HG03135 (cell line): Measurements from ENCODE around the gene CACYBP.
A peak's percentile ranks its signal among the peaks of the same experiment; 100 is the strongest.

ENCODE experiments used
- ATAC-seq: cut with Tn5 transposase; IDR thresholded peaks from one replicate; pipeline ENCODE4 v1.9.1; 2021; ENCODE audit warnings: mild to moderate bottlenecking, moderate library complexity; ENCODE audit not compliant: unreplicated experiment

Gene CACYBP, protein sequence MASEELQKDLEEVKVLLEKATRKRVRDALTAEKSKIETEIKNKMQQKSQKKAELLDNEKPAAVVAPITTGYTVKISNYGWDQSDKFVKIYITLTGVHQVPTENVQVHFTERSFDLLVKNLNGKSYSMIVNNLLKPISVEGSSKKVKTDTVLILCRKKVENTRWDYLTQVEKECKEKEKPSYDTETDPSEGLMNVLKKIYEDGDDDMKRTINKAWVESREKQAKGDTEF

DNA sequence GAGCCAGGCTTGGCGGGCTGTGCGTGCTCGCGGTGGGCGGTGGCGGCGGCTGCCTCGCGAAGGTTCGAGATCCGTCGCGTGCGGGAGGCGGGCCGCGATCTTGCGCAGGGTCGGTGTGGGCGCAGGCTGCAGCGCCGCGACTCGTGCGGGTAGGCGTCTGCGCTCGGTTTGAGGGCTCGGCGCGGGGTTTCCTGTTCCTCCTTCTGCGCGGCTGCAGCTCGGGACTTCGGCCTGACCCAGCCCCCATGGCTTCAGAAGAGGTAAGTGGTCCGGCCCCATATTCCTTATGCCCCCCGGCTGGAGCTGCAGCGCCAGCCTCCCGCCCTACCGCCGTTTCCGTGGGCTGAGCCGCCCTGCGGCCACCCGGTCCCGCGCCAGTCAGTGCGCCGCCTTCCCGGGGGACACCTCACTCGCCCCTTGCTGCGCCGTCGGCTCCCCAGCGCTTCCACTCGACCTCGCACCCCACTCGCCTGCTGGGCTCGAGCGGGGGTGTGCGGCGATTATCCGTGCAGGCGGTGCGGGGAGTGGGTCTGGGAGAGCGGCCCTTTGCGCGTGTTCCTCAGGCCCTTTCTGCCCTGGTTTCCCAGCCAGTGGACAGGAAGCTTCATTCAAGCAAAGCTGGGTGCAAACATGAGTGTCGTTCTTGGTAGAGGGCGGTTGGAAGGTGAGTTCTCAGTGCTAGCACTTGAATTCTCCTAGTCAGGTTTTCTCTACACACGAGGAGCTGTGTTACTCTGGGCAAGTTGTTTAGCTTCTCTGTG, at the start of gene CACYBP:
Gene CACYBP, plus strand, starts transcription at position 12 of the 761 bp plus-strand sequence. Its CDS starts 234 bp downstream, at position 246.
- ATAC-seq, result peak; percentile 5

DNA sequence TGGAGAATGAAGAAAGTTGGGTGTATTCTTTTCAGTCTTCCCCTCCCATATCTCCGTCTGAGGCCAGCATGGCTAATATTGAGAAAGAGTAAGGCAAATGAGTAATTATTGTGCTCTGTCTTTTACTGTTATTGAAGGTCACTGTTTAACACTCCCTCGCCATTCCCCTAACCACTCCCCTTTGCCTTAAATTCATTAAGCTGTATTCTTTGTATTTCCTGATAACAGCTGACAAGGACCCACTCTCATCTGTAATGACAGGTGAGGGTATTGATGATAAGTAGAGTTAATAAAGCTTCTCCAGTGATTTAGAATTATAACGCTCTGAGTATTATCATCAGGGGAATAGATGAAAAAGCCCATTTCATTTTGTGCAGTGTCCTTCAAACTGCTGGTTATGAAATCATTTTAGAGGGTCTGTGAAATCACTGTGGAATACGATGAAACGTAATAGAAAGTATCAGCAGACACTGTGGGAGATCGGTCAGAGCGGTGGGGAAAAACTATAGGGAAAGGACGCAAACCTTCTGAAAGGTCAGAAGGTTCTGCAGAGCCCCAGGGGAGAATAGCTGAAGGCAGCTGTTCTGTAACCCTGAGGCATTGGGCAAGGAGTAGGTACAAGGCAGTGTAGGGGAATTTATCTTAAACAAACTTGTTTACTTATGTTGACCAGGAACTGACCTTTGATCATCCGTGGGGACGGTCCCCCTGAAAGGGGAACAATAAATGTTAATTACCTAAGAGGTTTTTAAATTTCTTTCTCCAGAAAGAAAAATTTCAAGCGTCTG, 46.3 kb upstream of the CACYBP start:
- ATAC-seq, result no peak

DNA sequence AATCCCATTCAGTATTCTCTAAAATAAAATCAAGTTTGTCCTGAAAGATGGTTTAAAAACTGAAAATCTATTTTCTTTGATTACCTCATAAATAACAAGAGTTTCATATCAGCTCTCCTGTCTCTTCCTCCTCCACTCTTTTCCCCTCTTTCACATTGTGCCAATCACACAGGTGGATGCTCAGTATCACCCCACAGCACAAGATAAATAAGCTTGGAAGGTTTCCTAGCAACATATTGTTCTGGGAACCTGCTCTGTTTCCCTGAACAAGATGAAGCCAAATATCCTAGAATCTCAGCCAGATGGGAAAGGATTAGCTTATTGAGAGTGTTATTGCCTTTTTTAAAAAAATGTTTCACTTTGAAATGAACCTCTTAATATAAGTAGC, 45.7 kb upstream of the CACYBP start:
- no peak for ATAC-seq

DNA sequence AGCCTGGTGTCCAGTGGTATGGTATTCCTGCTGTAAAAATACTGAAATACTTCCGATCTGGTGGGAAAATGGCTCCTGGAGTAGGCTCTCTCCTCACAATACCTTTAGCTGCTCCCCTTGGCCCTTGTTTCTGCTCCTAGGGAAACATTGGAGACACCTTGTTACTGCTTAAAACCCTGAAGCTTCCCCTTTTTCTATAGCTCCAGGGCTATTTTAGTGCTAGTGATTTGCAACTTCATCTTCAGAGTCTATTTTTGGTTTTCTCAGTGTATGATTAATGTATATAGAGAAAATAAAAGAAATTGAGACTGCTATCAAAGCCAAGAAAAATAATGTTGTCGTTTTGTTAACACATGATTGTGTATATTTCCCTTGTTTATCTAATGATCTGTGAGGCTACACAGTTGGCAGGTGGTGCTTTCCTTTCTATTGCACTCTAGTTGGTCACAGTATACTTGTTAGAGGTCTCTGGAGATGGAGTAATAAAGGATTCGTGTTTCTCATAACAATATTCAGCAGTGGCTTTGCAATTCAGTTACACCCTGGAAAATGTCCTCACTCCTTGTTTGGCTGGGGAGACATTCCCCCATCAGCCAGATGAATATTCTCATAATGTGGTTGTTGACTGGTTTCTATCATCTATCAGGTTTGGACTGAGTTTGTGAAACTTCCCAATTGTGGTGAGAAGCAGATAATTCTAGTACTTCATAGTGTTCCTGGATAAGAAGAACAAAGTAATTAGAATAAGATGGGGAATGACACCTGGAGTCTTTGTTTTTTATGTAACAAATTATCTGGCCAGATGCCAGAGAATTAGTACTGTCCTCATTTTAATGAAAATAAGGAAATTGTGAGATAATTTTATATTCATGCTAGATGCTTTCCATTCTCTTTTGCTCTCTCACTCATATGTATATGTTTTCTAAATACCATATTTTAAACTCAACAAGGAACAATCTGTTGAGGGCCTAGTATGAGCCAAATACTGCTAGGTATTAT, 44.8 kb upstream of the CACYBP start:
- no peak for ATAC-seq

DNA sequence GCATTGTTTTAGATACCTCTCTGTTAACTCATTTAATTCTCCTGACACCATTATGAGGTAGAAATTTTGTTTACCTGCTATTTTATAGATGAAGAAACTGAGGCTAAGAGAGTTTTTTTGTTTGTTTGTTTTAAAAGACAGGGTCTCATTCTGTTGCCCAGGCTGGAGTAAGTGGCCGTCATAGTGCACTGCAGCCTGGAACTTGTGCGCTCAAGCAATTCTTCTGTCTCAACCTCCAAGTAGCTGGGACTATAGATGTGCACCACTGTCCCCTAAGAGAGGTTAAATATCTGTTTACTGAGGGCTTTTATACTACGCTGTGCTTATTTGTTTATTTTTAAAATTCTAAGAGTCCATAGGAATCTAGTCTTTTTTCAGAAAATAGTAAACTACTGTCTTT, 43.7 kb upstream of the CACYBP start:
- no peak for ATAC-seq

DNA sequence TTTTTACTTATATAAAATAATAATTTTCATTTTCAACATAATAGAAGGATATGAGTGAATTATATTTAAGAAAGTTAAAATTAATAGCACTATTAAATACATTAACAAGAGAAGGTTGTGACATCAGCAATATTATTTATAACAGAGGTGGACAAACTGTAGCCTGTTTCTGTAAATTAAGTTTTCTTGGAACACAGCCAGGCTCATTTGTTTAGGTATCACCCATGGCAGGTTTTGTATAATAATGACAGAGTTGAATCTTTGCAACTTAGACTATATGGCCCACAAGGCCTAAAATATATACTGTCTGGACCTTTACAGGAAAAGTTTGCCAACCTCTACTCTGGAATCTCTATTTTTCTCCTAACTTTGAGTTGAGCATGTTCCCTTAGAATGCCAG, 42.8 kb upstream of the CACYBP start:
- no peak for ATAC-seq

DNA sequence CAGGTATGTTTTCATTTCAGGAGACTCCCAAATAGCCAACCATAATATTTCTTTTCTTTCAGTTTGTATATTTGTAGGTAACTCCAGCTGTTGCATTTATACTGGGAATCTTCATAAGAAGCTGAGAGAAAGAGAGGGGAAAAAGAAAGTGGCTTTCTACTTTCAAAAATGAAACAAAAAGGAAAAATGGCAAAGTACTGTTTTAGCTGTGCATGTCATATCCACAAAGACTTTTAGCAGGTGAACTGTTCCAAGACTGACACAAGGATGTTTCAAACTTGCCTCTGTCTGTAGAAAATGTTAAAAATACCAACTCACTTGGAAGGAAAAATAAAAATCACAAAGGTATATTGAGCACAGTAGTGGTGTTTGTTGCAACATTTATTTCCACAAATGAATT, 41.9 kb upstream of the CACYBP start:
- ATAC-seq, result no peak

DNA sequence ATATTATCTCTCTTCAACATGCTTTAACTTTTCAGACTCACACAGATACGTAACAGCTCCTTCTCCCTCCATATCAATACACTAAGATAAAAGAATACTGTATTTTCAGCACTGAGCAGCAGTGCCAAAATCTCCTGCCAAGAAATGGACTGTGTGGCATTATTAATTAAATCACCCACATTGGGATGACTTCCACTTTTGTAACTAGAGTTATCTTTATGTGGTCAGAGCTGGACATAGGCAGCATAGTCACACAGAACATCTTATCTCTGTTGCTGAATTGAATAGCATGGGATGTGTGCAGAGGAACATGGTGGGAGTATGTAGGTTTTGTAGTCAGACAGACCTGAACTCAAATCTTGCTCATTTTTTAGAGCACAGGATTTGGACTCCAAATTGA, 41.4 kb upstream of the CACYBP start:
- ATAC-seq, result no peak

DNA sequence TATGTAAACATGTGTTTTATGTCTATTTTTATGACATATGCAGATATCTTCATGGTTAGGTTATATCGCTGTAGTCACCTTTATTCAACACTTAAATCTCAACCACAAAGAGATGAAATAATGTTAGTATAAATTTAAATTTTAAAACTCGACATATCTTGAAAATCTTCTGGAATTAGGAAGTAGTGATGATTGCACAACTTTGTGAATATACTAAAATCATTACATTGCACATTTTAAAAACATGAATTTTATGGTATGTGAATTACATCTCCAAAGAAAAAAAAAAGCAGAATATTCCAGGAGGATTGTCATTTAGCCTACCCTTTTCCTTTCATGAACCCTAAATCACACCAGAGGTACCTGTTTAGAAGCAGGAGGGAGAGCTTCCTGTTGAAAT, 39.4 kb upstream of the CACYBP start:
- no peak for ATAC-seq

DNA sequence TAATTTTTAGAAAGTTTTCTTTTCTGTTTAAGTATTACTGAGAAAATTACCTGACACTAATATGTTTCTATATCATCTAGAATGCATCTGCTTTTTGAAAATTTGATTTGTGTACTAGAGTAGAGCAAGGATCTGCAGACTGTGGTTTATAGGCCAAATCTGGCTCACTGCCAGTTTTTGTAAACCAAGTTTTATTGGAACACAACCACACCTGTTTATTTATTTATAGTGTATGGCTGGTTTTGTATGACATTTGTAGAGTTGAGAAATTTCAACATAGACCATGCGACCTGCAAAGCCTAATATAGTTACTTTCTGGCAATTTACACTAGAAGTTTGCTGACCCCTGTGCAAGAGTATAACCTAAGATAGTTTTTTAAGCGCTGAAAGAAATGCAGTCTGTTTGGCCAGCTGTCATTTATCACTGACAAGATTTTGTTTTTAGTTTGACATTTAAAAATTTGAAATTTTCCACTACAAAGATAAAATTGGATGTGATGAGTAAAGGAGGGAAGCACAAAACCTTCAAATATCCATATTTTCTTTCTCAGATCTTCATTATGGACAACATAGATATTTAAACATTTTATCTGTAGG, 36.1 kb upstream of the CACYBP start:
- ATAC-seq, result no peak

DNA sequence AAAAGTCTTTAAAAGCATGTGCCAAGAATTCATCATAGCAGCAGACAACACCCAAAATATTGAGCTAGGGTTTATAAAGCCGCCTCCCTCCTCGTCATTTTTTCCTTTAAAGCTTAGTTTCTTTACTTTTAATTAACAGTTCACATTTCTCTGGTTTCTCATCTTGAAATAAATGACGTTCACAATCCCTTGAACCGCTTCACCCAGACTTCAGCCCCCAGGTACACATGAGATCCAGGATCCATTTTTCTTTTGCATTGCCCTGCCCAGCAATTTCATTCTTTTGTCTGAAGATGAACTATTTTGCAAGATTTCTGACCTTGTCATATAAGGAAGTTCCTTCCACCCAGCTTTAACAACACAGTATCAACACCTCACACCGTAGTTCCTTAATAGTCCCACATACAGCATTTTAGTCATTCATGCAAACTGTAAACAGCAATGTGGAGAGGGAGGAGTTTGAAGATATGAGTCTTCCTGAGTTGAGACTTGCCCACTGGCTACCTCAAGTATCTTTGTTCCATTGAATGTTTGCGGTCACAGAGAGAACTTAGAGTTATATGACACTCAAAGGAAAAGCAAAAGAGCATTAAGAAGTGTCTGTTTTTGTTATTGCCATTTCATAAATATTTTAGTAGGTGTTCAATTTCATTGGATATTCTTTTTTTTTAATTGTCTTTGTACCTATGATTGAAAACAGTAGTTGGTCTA, 35.3 kb upstream of the CACYBP start:
- no peak for ATAC-seq

DNA sequence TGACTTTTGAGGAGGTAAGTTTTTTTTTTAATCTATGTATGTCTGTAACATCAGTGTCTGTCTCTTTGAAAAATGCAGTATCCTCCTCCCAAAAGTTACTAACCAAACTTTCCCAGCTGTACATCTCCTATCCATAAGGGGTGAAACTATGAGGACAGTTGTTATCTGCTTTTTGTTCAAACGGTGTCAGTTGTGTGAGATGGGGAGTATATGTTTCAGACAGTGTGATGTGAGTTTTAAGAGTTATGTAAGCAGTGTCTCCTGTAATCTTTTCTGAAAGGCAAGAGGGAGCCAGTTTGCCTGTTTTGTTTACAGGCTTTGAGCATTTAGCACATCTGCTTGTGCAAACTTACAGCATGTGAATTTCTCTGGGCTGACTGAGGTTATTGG, 34.8 kb upstream of the CACYBP start:
- no peak for ATAC-seq

DNA sequence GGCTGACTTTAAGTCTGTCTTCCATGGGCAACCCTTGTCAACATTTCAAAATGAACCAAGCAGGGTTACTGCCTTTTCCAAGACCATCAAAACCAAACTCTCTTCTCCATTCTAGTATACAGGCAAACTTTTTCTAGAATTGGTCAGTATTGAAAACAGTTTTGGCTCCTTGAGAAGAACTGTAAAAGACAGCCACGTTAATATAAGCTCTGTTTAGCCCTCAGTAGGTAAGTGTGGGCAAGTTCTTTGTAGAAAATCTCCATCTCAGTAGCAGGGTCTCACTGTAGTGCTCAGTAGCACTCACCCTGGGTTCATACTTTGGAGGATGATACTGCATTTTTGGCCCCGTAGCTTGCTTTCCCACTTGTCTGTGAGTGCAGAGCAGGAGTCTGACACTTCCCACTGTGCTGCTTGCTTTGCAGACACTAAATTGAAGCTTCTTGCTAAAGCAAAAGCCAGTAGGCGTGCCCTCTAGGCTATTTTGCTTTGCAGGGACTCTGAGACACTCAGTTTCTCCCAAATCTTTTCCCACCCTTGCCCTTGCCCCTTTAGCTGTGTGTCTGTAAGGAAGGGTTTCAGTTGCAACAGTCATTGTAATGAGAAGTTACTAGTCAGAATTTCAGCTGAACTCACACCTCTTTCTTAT, 34.3 kb upstream of the CACYBP start:
- no peak for ATAC-seq

DNA sequence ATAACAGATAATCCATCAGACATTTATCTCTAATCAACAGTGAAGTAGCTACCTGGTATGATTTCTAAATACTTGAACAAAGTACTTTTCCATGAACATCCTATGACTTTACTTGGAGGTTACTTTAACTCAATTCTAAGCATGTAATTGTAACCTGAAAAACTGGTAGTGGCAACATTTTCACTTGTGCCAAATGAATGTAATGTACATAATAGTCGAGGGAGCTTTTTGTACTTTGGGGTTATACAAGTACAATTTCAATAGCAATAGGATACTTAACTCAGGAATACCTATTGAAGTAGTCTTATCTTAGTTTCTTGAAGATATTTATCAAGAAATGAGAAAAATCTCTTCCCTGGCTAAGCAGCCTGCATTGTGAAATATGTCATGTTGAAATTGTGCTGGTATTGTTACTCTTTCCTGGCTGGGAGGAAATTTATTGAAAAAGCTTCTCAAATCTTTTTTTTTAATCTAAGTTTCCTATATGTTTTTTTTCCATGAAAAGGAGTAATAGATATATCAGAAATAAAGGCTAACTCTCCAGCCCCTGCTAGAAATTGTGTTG, 33.7 kb upstream of the CACYBP start:
- ATAC-seq, result no peak

DNA sequence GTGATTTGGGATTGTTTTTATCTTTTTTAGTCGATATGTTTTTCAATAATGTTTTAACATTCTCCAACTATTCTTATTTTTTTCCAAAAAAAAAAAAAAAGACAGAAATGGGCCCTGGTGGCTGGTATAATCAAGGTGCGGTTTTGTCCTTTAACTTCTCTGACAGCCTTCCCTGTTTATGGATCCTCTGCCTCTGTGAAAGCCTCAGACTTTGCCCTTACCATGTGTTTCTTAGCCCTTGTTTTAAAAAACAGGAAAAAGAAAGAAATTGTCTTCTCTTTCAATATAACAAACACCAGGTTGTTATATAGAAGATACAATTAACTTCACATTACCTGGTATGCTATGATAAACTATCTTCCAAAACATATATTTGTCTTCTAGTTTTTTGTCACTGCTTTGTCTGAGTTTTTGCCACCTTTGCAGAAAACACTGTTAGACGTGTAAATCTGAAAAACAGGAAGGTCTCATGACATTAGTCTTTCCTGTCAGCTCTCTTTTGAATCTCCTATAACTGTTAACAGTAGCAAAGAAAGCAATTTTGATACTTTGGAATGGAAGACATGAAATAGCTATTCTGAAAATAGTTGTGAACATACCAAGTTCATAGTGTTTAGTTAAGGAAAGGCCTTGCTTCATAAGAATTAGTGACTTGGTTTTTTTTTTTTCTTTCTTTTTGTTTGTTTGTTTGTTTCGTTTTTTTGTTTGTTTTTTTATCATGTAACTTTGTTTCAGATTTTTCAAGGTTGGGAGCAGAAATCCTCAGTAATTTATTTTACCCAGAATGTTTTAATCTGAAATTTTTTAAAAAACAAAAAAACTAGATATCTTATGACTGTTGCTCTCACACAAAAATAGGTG, 31.7 kb upstream of the CACYBP start:
- ATAC-seq, result no peak

DNA sequence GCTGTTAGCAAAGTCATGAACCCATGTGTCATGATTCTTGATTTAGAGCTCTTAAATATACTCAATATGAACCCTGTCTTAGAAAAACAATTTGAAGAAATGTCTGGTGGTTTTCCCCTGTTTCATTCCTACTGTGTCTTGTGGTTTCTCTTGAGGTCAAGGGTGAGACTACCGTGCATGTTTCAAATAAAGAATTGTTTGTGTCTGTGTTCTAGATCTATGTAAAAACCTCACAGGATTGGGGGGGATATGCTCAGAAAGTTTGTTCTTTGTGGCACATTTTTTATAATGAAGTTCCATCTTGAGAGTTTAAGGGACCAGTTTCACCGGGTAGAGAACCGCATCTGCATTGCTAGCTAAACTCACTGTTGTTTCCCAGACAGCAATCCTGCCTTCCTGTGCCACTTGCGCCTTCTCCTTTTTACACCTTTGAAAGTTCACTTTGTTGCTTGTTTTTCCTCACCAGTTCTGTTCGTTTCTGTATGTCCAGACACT, 30.9 kb upstream of the CACYBP start:
- peak; percentile 69 for ATAC-seq

DNA sequence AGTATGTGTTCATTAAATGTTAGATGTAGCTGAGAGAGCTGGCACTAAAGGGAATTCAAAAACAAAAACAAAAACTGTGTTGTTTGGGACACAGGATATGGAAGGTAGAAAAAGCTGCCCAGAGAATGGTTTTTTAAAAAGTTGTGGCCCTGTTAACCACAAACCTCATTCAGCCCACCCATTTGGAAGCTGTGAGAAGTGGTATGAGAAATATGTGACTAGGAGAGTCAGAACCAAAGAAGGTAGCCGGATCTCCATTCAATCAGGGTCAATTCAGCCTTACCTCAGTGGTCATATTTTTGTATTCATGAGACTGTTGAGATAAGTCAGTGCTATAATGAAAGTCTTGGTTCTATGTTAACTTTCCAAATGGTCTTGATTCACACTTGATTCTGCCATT, 29.8 kb upstream of the CACYBP start:
- no peak for ATAC-seq

DNA sequence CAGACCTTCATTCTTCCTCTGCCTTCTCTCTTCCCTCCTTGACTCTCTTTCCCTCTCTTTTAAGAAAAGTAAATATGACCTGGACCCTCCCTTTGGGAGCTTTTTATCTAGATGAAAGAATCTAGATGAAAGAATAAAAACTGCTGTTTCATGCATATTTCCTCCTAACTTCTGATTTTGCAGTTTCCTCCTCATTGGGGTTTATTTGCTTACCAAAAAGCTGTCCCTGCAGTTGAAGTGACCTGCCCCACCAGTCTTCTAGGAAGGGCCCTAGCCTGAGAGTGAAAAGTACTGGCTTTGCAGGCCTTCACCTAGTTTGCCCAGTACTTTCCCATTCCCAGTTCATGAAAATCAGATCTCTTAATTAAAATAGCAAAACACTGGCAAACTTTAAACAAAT, 28.3 kb upstream of the CACYBP start:
- no peak for ATAC-seq
